Gastrocnemius medialis (tissue), 4 donors: ENCODE measurements around the gene GALNT2. TPM values are rescaled to one million over a fixed set of nuclear protein-coding genes. Genes with fewer than 3 reads are reported as not detected.

Source experiments
- ATAC-seq, 2 donors: fragments of 150-250 bp; one replicate each; pipeline ENCODE4 v1.9.1; 2016
- DNase-seq, 2 donors: peaks; one replicate each; pipeline ENCODE4 v3.0.0-alpha.2; 2019
- H3K27ac ChIP-seq, 4 donors: fragments of 200-600 bp; sonication (generic); 1 replicate in 1 of 4; 2 replicates in 3 of 4; pipeline ENCODE4 v1.5.1; 2016 to 2018; ENCODE audit warnings: mild to moderate bottlenecking in 2 of 4, moderate library complexity in 1 of 4
- H3K27me3 ChIP-seq, 3 donors: fragments of 200-600 bp; sonication (generic) in 2 of 3; 1 replicate in 1 of 3; 2 replicates in 2 of 3; pipeline versions ENCODE4 v1.5.1 to v1.6.0; 2016 to 2019; ENCODE audit warnings: mild to moderate bottlenecking in 1 of 3, moderate library complexity in 1 of 3
- H3K36me3 ChIP-seq, 2 donors: fragments of 200-600 bp; sonication (generic) in 1 of 2; one replicate each; pipeline ENCODE4 v1.5.1; 2017 to 2018
- H3K4me1 ChIP-seq, 2 donors: fragments of 200-600 bp; sonication (generic) in 1 of 2; one replicate each; pipeline ENCODE4 v1.5.1; 2016 to 2017; ENCODE audit warnings: mild to moderate bottlenecking in 2 of 2
- H3K4me3 ChIP-seq, 4 donors: fragments of 200-600 bp; sonication (generic) in 3 of 4; 1 replicate in 1 of 4; 2 replicates in 3 of 4; pipeline ENCODE4 v1.5.1; 2016 to 2019; ENCODE audit warnings: mild to moderate bottlenecking in 2 of 4
- H3K9me3 ChIP-seq, 3 donors: fragments of 200-600 bp; sonication (generic) in 2 of 3; 1 replicate in 1 of 3; 2 replicates in 2 of 3; pipeline ENCODE4 v1.5.1; 2016 to 2019
- CTCF ChIP-seq, 5 experiments: fragments of 450-650 bp in 3 of 5; fragments of 200-600 bp in 2 of 5; sonication (generic) in 2 of 5; IDR thresholded peaks in 4 of 5; conservative IDR thresholded peaks in 1 of 5; 1 replicate in 4 of 5; 2 replicates in 1 of 5; pipeline ENCODE4 v1.5.1; 2016 to 2019; ENCODE audit warnings: antibody characterized with exemption in 5 of 5, mild to moderate bottlenecking in 3 of 5, moderate library complexity in 3 of 5
- POLR2A ChIP-seq, 2 donors: fragments of 450-650 bp; IDR thresholded peaks; one replicate each; pipeline ENCODE4 v1.6.1; 2017; ENCODE audit warnings: antibody characterized with exemption in 2 of 2, mild to moderate bottlenecking in 2 of 2, moderate library complexity in 2 of 2
- in situ Hi-C, 4 donors: fragments of 200-750 bp; cut with MboI; loops; one replicate each; pipeline versions ENCODE4 v1.15.0 to v1.8.0; 2017; ENCODE audit warnings: low sequenced_read_pairs in 4 of 4
- intact Hi-C: fragments of 100-400 bp; cut with DNase I; formaldehyde crosslinking; loops from one replicate; pipeline ENCODE4 v1.15.1; 2023; ENCODE audit warnings: low total_unique reads
- total RNA-seq, 4 donors: library from RNA; depleted of rRNA; stranded (reverse); fragments of >200 nt; gene quantifications; one replicate each; pipeline versions ENCODE4 v1.1.0 to v1.2.3, GENCODE V29; 2016

Gene GALNT2
- total RNA-seq, 4 donors from 2014 or later = 73.7 to 106 (median 78.3) TPM

GRCh38 chr1:230274254-230274653, 207.2 kb downstream of the GALNT2 start:
- peaks cover 0 to 7% of the 10 kb centered on the region in 2 donors for H3K4me1 ChIP-seq
- no peak for TF ChIP-seq POLR2A (IDR thresholded peaks at IDR 0.05)
- no peak for TF ChIP-seq CTCF (IDR thresholded peaks at IDR 0.05 in 4 of 5, conservative IDR thresholded peaks at IDR 0.05 in 1 of 5)
- H3K9me3 ChIP-seq = no peaks in the 10 kb centered on the region
- DNase-seq (no peak), ATAC-seq (no peak)
- no peak overlapping the region for H3K27ac ChIP-seq
- in situ Hi-C loops = no loop called here
- no peak overlapping the region for H3K4me3 ChIP-seq
- H3K27me3 ChIP-seq = no peaks in the 10 kb centered on the region
- intact Hi-C loops = no loop called here
- H3K36me3 ChIP-seq = peaks cover 0 to 37% of the 10 kb centered on the region in 2 donors

- intact Hi-C loops = no loop called here
These were observed 209.4 kb downstream of the GALNT2 start for GRCh38 chr1:230276401-230276800.

GRCh38 chr1:230277201-230278025, 210.4 kb downstream of the GALNT2 start:
- no peak for TF ChIP-seq CTCF (IDR thresholded peaks at IDR 0.05 in 4 of 5, conservative IDR thresholded peaks at IDR 0.05 in 1 of 5)
- no peak for TF ChIP-seq POLR2A (IDR thresholded peaks at IDR 0.05)
- H3K9me3 ChIP-seq = no peaks in the 10 kb centered on the region
- DNase-seq (peak in 1 of 2 donors; percentile 4), ATAC-seq (no peak)
- H3K36me3 ChIP-seq = peaks cover 0 to 52% of the 10 kb centered on the region in 2 donors
- no peak overlapping the region for H3K27ac ChIP-seq
- in situ Hi-C loops = no loop called here
- peaks cover 0 to 4% of the 10 kb centered on the region in 2 donors for H3K4me1 ChIP-seq
- intact Hi-C loops = no loop called here
- H3K27me3 ChIP-seq = no peaks in the 10 kb centered on the region
- no peak overlapping the region for H3K4me3 ChIP-seq

More at GRCh38 chr1:230276401-230276800, 209.4 kb downstream of the GALNT2 start:
- Histone ChIP-seq H3K4me3 (no peak overlapping the region), H3K4me1 (peaks cover 0 to 4% of the 10 kb centered on the region in 2 donors), H3K27ac (no peak overlapping the region), H3K9me3 (no peaks in the 10 kb centered on the region), H3K27me3 (no peaks in the 10 kb centered on the region), H3K36me3 (peaks cover 0 to 52% of the 10 kb centered on the region in 2 donors)
- no peak for TF ChIP-seq POLR2A (IDR thresholded peaks at IDR 0.05)
- TF ChIP-seq CTCF (IDR thresholded peaks at IDR 0.05 in 4 of 5, conservative IDR thresholded peaks at IDR 0.05 in 1 of 5) = no peak
- ATAC-seq (no peak), DNase-seq (no peak)
- in situ Hi-C loops = no loop called here

- no peaks in the 10 kb centered on the region for H3K9me3 ChIP-seq
- no peak overlapping the region for H3K27ac ChIP-seq
- no peak overlapping the region for H3K4me3 ChIP-seq
- intact Hi-C loops = no loop called here
- no peak for ATAC-seq
- in situ Hi-C loops = no loop called here
- H3K27me3 ChIP-seq = no peaks in the 10 kb centered on the region
- no peak for DNase-seq
- TF ChIP-seq POLR2A (IDR thresholded peaks at IDR 0.05) (no peak), CTCF (IDR thresholded peaks at IDR 0.05 in 4 of 5, conservative IDR thresholded peaks at IDR 0.05 in 1 of 5) (no peak)
- peaks cover 0 to 4% of the 10 kb centered on the region in 2 donors for H3K4me1 ChIP-seq
- H3K36me3 ChIP-seq = peaks cover 0 to 52% of the 10 kb centered on the region in 2 donors
These were observed 211.3 kb downstream of the GALNT2 start for GRCh38 chr1:230278376-230278775.
